Esophagus squamous epithelium (tissue), 4 donors: ENCODE results near the gene PTK6.

Experiments used
- POLR2A ChIP-seq, 4 donors: fragments of 450-650 bp; IDR thresholded peaks; one replicate each; pipeline ENCODE4 v1.6.1; 2017; ENCODE audit warnings: antibody characterized with exemption in 4 of 4, mild to moderate bottlenecking in 4 of 4, moderate library complexity in 3 of 4
- TF ChIP-seq, protein P1 (sequence below), 6 experiments: fragments of 450-650 bp in 4 of 6; fragments of 200-600 bp in 2 of 6; sonication (generic) in 2 of 6; IDR thresholded peaks; one replicate each; pipeline ENCODE4 v1.5.1; 2016 to 2019; ENCODE audit warnings: antibody characterized with exemption in 6 of 6, mild to moderate bottlenecking in 4 of 6, moderate library complexity in 4 of 6

DNA sequence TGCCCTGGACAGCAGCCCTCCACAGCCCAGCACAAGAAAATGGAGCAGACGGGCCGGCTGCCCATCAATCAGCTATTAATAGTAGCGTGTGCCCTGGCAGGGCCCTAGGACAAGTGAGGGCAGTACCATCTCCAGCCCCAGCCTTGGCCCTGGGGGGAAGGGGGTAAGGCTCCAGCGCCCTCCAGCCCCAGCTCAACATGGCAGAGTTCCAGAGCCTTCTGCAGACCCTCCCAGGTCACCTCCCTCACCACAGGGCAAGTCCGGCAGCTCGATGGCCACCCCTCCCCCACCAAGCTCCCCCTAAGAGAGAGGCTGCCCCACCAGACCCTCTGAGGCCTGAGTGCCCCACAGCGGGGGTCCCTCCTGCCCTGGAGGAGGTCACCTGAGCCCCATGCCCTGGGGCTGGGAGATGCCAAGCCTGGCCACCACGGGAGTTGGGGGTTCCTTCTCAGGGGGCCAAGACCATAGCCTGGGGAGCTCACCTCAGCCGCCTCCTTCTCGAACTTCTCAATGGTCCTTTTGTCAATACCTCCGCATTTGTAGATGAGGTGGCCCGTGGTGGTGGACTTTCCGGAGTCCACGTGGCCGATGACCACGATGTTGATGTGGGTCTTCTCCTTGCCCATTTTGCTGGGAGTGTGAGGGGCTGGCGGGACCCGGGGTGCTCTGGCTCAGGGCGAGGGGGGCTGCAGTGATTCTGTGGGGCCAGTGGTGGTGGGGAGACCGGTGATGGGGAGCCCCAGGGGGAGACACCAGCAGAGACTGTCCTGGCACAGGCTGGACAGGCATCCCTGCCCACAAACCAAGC is 39.8 kb downstream of the PTK6 start:
- TF ChIP-seq, protein P1, sequence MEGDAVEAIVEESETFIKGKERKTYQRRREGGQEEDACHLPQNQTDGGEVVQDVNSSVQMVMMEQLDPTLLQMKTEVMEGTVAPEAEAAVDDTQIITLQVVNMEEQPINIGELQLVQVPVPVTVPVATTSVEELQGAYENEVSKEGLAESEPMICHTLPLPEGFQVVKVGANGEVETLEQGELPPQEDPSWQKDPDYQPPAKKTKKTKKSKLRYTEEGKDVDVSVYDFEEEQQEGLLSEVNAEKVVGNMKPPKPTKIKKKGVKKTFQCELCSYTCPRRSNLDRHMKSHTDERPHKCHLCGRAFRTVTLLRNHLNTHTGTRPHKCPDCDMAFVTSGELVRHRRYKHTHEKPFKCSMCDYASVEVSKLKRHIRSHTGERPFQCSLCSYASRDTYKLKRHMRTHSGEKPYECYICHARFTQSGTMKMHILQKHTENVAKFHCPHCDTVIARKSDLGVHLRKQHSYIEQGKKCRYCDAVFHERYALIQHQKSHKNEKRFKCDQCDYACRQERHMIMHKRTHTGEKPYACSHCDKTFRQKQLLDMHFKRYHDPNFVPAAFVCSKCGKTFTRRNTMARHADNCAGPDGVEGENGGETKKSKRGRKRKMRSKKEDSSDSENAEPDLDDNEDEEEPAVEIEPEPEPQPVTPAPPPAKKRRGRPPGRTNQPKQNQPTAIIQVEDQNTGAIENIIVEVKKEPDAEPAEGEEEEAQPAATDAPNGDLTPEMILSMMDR (IDR thresholded peaks at IDR 0.05) = no peak
- no peak for TF ChIP-seq POLR2A (IDR thresholded peaks at IDR 0.05)
